Measurements from ENCODE around the gene SPATA31C1. TPM values are rescaled to one million over a fixed set of nuclear protein-coding genes. Genes with fewer than 3 reads are reported as not detected.

SPATA31C1 gene
- total RNA-seq, 2 experiments from 2014 or later, result not detected

DNA sequence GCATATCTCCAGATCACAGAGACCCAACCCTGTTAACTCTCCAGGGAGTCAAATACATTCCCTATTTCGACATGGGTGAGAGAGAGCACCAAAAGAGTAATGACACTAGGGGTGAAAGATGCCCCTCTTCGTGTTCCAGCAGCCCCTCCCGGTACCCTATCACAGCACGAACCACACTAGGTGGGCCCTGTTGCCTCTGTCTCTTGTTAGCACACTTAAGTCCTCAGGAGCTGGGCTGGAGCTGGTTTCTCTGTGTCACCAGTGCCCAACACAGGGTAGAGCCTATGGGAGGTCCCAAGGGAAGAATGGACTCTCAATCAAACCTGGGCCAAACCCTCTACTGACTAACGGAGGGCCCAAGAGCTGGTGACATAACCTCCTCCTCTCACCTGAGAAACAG is 55.4 kb downstream of the SPATA31C1 start:
- H3K4me1 Mint-ChIP-seq (ENCODE audit: low read depth), result peaks cover 38% of the 10 kb centered on the region
- peak overlapping the region; percentile 93 for H3K4me3 Mint-ChIP-seq
- CTCF ChIA-PET, result no interaction called here
- Histone ChIP-seq H3K27ac (ENCODE audit: low read depth in 1 of 2, low read length in 2 of 2) (peak overlapping the region in 1 of 2 donors; percentile 4), H3K4me3 (ENCODE audit: low read length) (no peak overlapping the region), H3K36me3 (ENCODE audit: insufficient read depth, low read length) (peaks cover 12% of the 10 kb centered on the region), H3K27me3 (ENCODE audit: control insufficient read depth in 1 of 2, insufficient read depth in 2 of 2, low read length in 2 of 2) (no peaks in the 10 kb centered on the region), H3K4me1 (ENCODE audit: insufficient read depth, low read length) (peaks cover 17% of the 10 kb centered on the region), H3K9me3 (ENCODE audit: control insufficient read depth in 1 of 2, insufficient read depth in 1 of 2, low read length in 2 of 2) (no peaks in the 10 kb centered on the region)
- ATAC-seq (ENCODE audit: poor library complexity), result no peak
- H3K36me3 Mint-ChIP-seq (ENCODE audit: low read depth), result peaks cover 37% of the 10 kb centered on the region
- intact Hi-C loops (cut with DNase I, micrococcal nuclease), result loop anchor here in 1 of 2 experiments (10.0 kb wide), 3 partner anchors 288 to 1688 kb away; partner anchors contain the start of gene ISCA1
- H3K9me3 Mint-ChIP-seq, result no peaks in the 10 kb centered on the region
- H3K27me3 Mint-ChIP-seq, result no peaks in the 10 kb centered on the region
- POLR2A ChIA-PET, result interaction anchor here (2.4 kb wide), 1 partner anchor 12 kb away, joined by 9 read pairs; no protein-coding TSS in a partner anchor
- peak overlapping the region; percentile 96 for H3K27ac Mint-ChIP-seq
- TF ChIP-seq, protein P1, sequence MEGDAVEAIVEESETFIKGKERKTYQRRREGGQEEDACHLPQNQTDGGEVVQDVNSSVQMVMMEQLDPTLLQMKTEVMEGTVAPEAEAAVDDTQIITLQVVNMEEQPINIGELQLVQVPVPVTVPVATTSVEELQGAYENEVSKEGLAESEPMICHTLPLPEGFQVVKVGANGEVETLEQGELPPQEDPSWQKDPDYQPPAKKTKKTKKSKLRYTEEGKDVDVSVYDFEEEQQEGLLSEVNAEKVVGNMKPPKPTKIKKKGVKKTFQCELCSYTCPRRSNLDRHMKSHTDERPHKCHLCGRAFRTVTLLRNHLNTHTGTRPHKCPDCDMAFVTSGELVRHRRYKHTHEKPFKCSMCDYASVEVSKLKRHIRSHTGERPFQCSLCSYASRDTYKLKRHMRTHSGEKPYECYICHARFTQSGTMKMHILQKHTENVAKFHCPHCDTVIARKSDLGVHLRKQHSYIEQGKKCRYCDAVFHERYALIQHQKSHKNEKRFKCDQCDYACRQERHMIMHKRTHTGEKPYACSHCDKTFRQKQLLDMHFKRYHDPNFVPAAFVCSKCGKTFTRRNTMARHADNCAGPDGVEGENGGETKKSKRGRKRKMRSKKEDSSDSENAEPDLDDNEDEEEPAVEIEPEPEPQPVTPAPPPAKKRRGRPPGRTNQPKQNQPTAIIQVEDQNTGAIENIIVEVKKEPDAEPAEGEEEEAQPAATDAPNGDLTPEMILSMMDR (IDR thresholded peaks at IDR 0.05), result no peak
- DNase-seq, result no peak

Other genes with a start within 250 kb of the SPATA31C1 start
- 1 to 10 TPM; 7.5 to 7.9 TPM for gene CTSL, start 191.8 kb upstream of the SPATA31C1 start, total RNA-seq
- not detected for gene SPATA31E1, start 35.1 kb upstream of the SPATA31C1 start, total RNA-seq
- gene CDK20, start 56.6 kb downstream of the SPATA31C1 start, total RNA-seq, result 1 to 10 TPM; 6.2 to 7.8 TPM
- not detected for gene SPATA31C2, start 220.5 kb downstream of the SPATA31C1 start, total RNA-seq

All from CD4-positive, alpha-beta T cell (primary cell).